Prostate gland (tissue), 2 donors: Measurements from ENCODE around the gene NTRK2.

ENCODE experiments used
- CTCF ChIP-seq, 4 experiments: fragments of 200-600 bp in 2 of 4; fragments of 450-650 bp in 2 of 4; sonication (generic) in 2 of 4; IDR thresholded peaks; 1 replicate in 3 of 4; 2 replicates in 1 of 4; pipeline ENCODE4 v1.5.1; 2016 to 2019; ENCODE audit warnings: antibody characterized with exemption in 4 of 4, mild to moderate bottlenecking in 2 of 4, moderate library complexity in 2 of 4
- POLR2A ChIP-seq: fragments of 450-650 bp; IDR thresholded peaks from one replicate; pipeline ENCODE4 v1.6.1; 2016; ENCODE audit warnings: antibody characterized with exemption, mild to moderate bottlenecking
- POLR2AphosphoS5 ChIP-seq: sonication (generic); formaldehyde crosslinking; IDR thresholded peaks from one replicate; pipeline ENCODE4 v1.6.1; 2017; ENCODE audit warnings: antibody characterized with exemption

DNA sequence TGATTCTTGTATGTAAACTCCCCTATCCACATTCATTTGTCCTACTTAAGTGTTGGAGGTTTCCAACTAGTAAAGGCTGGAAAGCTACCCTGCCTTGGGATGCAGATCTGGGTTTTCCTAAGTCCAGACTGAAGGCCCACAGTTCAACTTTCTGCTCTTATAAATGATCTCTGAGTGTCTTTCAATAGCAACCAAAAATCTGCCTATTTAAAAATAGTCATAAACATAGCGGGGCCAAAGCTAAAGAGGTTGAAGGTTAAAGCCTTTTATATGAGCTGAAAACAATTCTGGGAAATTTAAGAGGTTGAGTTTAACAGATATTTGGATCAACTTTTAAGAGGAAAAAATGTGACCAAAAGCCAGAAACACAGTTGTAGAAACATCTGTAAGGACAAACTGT is 87.2 kb downstream of the NTRK2 start:
- TF ChIP-seq CTCF (IDR thresholded peaks at IDR 0.05): no peak
- TF ChIP-seq POLR2A: no peak
- TF ChIP-seq POLR2AphosphoS5: no peak
